HEK293T (cell line): ENCODE measurements around the gene NFIX.
A peak's percentile ranks its signal among the peaks of the same experiment; 100 is the strongest.
"Not testable (repeated sequence)": the region's sequence is repeated elsewhere in the genome, so short reads cannot be mapped to it uniquely, and the experiment has no call there.

Source experiments
- CTCF ChIA-PET: fragments of 350-600 bp; formaldehyde crosslinking; extraction: SDS; loops from one replicate; lab custom pipeline; 2021; ENCODE audit warnings: antibody characterized with exemption, inconsistent platforms; lab: Yijun Ruan, JAX
- POLR2A ChIA-PET: fragments of 350-600 bp; formaldehyde crosslinking; extraction: SDS; loops from one replicate; lab custom pipeline; 2020; ENCODE audit warnings: antibody characterized with exemption, inconsistent platforms; lab: Yijun Ruan, JAX
- DNase-seq: peaks from one replicate; pipeline ENCODE4 v3.0.0; 2012; ENCODE audit warnings: mixed read lengths; ENCODE audit errors: extremely low spot score
- ARNT ChIP-seq: fragments of 450-650 bp; IDR thresholded peaks from 2 replicates; pipeline ENCODE4 v1.6.1; 2017; ENCODE audit warnings: mild to moderate bottlenecking
- BHLHE40 ChIP-seq: fragments of 450-650 bp; IDR thresholded peaks from 2 replicates; pipeline ENCODE4 v1.6.1; 2016; ENCODE audit warnings: mild to moderate bottlenecking, moderate library complexity, borderline replicate concordance
- CTBP1 ChIP-seq: fragments of 450-650 bp; IDR thresholded peaks from 2 replicates; pipeline ENCODE4 v1.6.1; 2016; ENCODE audit warnings: borderline replicate concordance
- ELF4 ChIP-seq: fragments of 450-650 bp; IDR thresholded peaks from 2 replicates; pipeline ENCODE4 v1.6.1; 2017; ENCODE audit warnings: antibody characterized with exemption
- FOXA1 ChIP-seq: fragments of 450-650 bp; IDR thresholded peaks from 2 replicates; pipeline ENCODE4 v1.6.1; 2016; ENCODE audit warnings: mild to moderate bottlenecking
- FOXK2 ChIP-seq: fragments of 450-650 bp; IDR thresholded peaks from 2 replicates; pipeline ENCODE4 v1.6.1; 2016; ENCODE audit warnings: mild to moderate bottlenecking
- FOXM1 ChIP-seq: fragments of 450-650 bp; IDR thresholded peaks from 2 replicates; pipeline ENCODE4 v1.6.1; 2017; ENCODE audit warnings: mild to moderate bottlenecking, borderline replicate concordance
- HDGF ChIP-seq: fragments of 450-650 bp; IDR thresholded peaks from 2 replicates; pipeline ENCODE4 v1.6.1; 2017; ENCODE audit warnings: antibody characterized with exemption, borderline replicate concordance
- L3MBTL2 ChIP-seq: fragments of 450-650 bp; conservative IDR thresholded peaks from 2 replicates; pipeline ENCODE4 v1.6.1; 2016; ENCODE audit warnings: mild to moderate bottlenecking
- LEF1 ChIP-seq: fragments of 450-650 bp; IDR thresholded peaks from 2 replicates; pipeline ENCODE4 v1.6.1; 2017; ENCODE audit warnings: mild to moderate bottlenecking, borderline replicate concordance
- NFRKB ChIP-seq: fragments of 450-650 bp; IDR thresholded peaks from 2 replicates; pipeline ENCODE4 v1.6.1; 2016; ENCODE audit warnings: mild to moderate bottlenecking, moderate library complexity
- SP1 ChIP-seq: fragments of 450-650 bp; IDR thresholded peaks from 2 replicates; pipeline ENCODE4 v1.6.1; 2017
- SUZ12 ChIP-seq: fragments of 450-650 bp; IDR thresholded peaks from 2 replicates; pipeline ENCODE4 v1.6.1; 2016; ENCODE audit warnings: mild to moderate bottlenecking
- TARDBP ChIP-seq: fragments of 450-650 bp; IDR thresholded peaks from 2 replicates; pipeline ENCODE4 v1.6.1; 2016
- ZNF384 ChIP-seq: fragments of 450-650 bp; IDR thresholded peaks from 2 replicates; pipeline ENCODE4 v1.6.1; 2016
- TF ChIP-seq, protein P1 (sequence below): fragments of 450-650 bp; IDR thresholded peaks from 2 replicates; pipeline ENCODE4 v1.6.1; 2016

NFIX gene

DNA sequence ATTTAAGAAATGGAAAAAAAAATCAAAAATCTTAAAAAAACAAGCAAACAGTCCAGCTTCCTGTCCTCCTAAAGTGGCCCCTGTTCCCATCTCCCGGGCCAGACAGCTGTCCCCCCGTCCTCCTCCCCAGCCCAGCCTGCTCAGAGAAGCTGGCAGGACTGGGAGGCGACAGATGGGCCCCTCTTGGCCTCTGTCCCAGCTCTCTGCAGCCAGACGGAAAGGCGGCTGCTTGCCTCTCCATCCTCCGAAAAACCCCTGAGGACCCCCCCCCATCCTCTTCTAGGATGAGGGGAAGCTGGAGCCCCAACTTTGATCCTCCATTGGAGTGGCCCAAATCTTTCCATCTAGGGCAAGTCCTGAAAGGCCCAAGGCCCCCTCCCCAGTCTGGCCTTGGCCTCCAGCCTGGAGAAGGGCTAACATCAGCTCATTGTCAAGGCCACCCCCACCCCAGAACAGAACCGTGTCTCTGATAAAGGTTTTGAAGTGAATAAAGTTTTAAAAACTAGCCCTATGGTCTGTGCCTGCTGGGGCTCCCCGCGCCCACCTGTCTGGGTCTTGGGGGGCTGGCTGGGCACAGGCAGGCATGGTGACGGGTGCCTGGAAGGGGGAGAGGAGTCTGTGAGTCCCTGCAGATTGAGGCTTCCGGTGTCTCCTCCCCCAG, 42.0 kb upstream of the NFIX start:
- no peak for DNase-seq
- CTCF ChIA-PET, result interaction anchor here (1.2 to 4.0 kb wide), 2 partner anchors 12 to 80 kb away, joined by 3 to 21 read pairs; no protein-coding TSS in a partner anchor

DNA sequence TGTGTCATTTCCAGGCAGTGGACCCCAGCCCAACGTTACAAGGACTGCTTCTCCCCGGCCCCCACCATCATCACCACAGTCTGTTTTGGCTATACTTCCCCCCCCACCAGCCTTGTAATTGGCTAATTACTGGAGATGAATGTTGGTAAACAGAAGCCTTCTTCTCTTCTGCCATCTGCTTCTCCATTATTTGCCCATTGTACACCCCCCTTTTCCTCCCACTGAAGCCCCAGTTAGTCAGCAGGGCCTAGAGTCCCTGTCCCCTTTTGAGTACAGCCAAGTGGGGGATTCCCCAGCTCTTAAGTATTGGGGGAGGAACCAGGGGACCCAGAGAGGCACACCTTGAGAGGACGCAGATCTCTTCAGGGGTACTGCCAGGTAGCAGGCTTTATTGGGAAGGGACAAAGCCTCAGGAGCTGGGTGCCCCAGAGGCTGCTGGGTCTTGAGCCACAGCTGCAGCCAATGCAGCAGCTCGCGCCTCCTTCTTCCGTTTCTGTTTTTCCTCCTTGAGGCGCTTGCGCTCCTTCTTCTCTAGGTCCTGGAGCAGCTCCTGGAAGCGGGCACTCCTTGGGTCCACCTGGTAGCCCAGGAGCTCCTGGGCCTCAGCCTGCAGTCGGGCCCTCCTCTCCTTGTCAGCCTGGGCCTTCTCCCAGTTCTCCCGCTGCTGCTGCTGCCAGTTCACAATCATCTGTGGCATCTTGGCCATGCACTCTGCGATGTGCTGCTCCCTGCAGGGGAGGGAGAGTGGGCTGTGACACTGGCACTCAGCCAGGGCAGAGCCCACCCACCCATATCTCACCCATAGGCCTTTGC, 41.3 kb upstream of the NFIX start:
- no peak for DNase-seq
- TF ChIP-seq NFRKB, result no peak
- TF ChIP-seq FOXK2, result no peak
- no peak for TF ChIP-seq ARNT
- TF ChIP-seq TARDBP, result no peak
- no peak for TF ChIP-seq FOXA1
- no peak for TF ChIP-seq ZNF384
- TF ChIP-seq L3MBTL2, result no peak
- no peak for TF ChIP-seq FOXM1
- POLR2A ChIA-PET, result interaction anchor here (1.1 to 3.2 kb wide), 5 partner anchors 8 to 199 kb away, joined by 3 to 15 read pairs (median 11); partner anchors contain the start of genes CALR, FARSA and RAD23A
- CTCF ChIA-PET, result interaction anchor here (0.6 to 4.0 kb wide), 2 partner anchors 11 to 40 kb away, joined by 3 to 21 read pairs; no protein-coding TSS in a partner anchor

More for the DNA sequence above, 42.0 kb upstream of the NFIX start:
- POLR2A ChIA-PET, result interaction anchor here (1.1 to 2.2 kb wide), 4 partner anchors 16 to 200 kb away, joined by 3 to 11 read pairs (median 4); partner anchors contain the start of genes CALR, FARSA and GCDH
- no peak for TF ChIP-seq L3MBTL2
- no peak for TF ChIP-seq ARNT
- TF ChIP-seq FOXA1, result no peak
- no peak for TF ChIP-seq FOXM1
- TF ChIP-seq ZNF384, result no peak
- no peak for TF ChIP-seq HDGF
- no peak for TF ChIP-seq BHLHE40
- no peak for TF ChIP-seq CTBP1
- no peak for TF ChIP-seq ELF4
- TF ChIP-seq, protein P1, sequence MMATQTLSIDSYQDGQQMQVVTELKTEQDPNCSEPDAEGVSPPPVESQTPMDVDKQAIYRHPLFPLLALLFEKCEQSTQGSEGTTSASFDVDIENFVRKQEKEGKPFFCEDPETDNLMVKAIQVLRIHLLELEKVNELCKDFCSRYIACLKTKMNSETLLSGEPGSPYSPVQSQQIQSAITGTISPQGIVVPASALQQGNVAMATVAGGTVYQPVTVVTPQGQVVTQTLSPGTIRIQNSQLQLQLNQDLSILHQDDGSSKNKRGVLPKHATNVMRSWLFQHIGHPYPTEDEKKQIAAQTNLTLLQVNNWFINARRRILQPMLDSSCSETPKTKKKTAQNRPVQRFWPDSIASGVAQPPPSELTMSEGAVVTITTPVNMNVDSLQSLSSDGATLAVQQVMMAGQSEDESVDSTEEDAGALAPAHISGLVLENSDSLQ, result no peak
- TF ChIP-seq NFRKB, result no peak

DNA sequence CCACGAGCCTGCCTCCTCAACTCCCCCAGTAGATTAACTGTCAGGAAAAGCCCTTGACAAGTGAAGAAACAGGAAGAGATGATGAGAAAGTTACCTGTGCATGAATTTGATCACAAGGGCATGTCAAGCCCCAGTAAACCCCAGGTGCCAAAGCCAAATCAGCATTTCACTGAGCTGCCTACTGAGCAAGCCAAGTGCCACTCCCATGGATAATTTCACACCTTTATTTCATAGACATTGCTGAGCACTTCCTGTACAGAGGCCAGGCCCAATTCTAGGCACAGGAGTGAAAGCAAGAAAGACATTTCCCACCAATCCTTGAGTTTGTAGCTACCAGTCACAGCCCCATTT, 40.7 kb upstream of the NFIX start:
- no peak for DNase-seq
- ChIA-PET POLR2A (interaction anchor here (0.8 to 3.2 kb wide), 5 partner anchors 8 to 213 kb away, joined by 3 to 15 read pairs (median 11); partner anchors contain the start of genes CALR and RAD23A), CTCF (interaction anchor here (0.6 to 4.0 kb wide), 2 partner anchors 11 to 40 kb away, joined by 3 to 21 read pairs; no protein-coding TSS in a partner anchor)
- TF ChIP-seq TARDBP, result no peak

DNA sequence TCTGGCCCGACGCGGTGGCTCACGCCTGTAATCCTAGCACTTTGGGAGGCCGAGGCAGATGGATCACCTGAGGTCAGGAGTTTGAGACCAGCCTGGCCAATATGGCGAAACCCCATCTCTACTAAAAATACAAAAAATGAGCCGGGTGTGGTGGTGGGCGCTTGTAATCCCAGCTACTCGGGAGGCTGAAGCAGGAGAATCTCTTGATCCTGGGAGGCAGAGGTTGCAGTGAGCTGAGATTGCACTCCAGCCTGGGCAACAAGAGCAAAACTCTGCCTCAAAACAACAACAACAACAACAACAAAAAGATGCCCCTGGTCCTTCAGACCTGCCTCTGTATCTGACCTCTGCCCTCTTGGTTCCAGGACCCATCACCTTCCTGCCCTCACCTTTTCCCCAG, 39.7 kb upstream of the NFIX start:
- ChIA-PET CTCF (interaction anchor here (0.6 to 4.0 kb wide), 2 partner anchors 10 to 190 kb away, joined by 3 to 21 read pairs; no protein-coding TSS in a partner anchor), POLR2A (interaction anchor here (1.2 to 3.2 kb wide), 6 partner anchors 7 to 53 kb away, joined by 3 to 15 read pairs (median 7); partner anchors contain the start of genes CALR and RAD23A)
- not testable (repeated sequence) for DNase-seq

DNA sequence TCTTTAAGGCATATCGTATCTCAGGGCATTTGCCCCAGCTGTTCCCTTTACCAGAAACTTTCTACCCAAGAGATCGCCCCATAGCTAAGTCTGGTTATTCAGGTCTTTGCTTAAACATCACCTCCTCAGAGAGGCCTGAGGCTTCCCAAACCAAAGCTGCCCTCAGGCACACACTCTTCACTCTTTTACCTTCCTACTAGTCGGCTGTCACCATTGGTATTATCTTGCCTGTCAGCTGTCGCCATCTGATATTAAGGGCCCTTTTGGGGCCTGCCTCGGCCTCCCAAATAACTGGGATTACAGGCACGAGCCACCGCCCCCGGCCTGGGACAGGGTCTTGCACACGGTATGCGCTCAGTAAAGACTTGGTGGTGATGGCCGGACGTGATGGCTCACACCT, 39.3 kb upstream of the NFIX start:
- ChIA-PET POLR2A (interaction anchor here (1.2 to 3.2 kb wide), 6 partner anchors 8 to 52 kb away, joined by 3 to 15 read pairs (median 7); partner anchors contain the start of genes CALR and RAD23A), CTCF (interaction anchor here (4.0 kb wide), 1 partner anchor 9 kb away, joined by 21 read pairs; no protein-coding TSS in a partner anchor)
- DNase-seq, result no peak
- TF ChIP-seq HDGF (no peak), FOXK2 (no peak), L3MBTL2 (no peak), FOXM1 (no peak), SP1 (no peak), TARDBP (no peak), ARNT (no peak), NFRKB (no peak), ZNF384 (no peak), BHLHE40 (no peak), FOXA1 (no peak), CTBP1 (no peak), SUZ12 (no peak), LEF1 (no peak), ELF4 (no peak)
- TF ChIP-seq, protein P1, result no peak

DNA sequence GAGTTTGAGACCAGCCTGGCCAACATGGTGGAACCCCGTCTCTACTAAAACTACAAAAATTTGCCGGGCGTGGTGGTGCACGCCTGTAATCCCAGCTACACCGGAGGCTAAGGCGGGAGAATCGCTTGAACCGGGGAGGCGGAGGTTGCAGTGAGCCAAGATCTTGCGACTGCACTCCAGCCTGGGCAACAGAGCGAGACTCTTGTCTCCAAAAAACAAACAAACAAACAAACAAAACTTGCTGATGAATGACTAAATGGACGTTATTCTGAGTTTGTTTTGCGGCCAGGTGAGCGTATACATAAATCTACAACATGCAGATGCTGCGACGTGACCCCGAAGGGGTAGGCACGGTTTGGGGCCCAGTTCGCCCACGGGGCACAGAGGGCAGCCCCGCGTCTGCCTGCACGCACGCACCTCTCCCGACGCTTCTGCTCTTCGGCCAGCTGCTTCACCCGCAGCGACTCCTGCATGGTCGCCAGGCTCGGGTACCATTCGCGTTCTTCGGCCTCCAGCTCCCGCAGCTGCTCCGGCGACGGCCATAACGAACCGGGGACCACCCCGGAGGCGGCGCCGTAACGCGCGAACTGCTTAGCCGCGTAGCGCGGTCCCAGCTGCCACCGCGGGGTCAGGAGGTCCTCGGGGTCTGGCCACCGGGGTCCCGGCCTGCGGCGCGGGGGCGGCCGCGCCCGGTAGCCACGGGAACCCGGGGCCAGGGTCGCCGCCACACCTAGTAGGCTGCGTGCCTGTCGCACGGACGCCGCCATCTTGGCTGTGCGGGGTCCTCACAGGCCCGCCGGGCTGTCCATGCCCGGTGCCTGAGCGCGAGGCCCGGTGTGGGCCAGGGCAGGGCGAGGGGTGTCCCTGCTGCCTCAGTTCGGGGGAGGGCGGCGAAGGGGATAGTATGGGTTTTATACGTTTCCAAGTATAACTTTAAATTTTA, 38.6 kb upstream of the NFIX start, which contains the start of gene GADD45GIP1:
Gene GADD45GIP1 (minus strand): TSS at position 778 of the 943 bp plus-strand sequence. CDS start 11 bp downstream, at position 767.
- CTCF ChIA-PET, result interaction anchor here (4.0 kb wide), 1 partner anchor 9 kb away, joined by 21 read pairs; no protein-coding TSS in a partner anchor

More for the DNA sequence above, 38.6 kb upstream of the NFIX start, which contains the start of gene GADD45GIP1:
- TF ChIP-seq ELF4, result peak; percentile 59; the same call in 1 of the 2 replicates
- TF ChIP-seq CTBP1, result no peak
- TF ChIP-seq LEF1, result peak; percentile 58; the same call in 1 of the 2 replicates
- POLR2A ChIA-PET, result interaction anchor here (1.2 to 3.2 kb wide), 6 partner anchors 9 to 52 kb away, joined by 3 to 15 read pairs (median 7); partner anchors contain the start of genes CALR and RAD23A
- peak; percentile 86 for DNase-seq
